GM12875 (cell line): ENCODE data around the gene GTF2H1.
A peak's percentile ranks its signal among the peaks of the same experiment; 100 is the strongest.

Experiments
- H3K4me3 ChIP-seq: one replicate; pipeline ENCODE4 v1.5.1; 2011; ENCODE audit warnings: low read depth, low read length, control low read depth
- TF ChIP-seq, protein P1 (sequence below): IDR thresholded peaks from 2 replicates; pipeline ENCODE4 v1.5.1; 2011; ENCODE audit warnings: low read depth, mild to moderate bottlenecking, control low read depth, inconsistent platforms, low read length, moderate library complexity, borderline replicate concordance; ENCODE audit not compliant: insufficient read depth

GTF2H1 gene

DNA sequence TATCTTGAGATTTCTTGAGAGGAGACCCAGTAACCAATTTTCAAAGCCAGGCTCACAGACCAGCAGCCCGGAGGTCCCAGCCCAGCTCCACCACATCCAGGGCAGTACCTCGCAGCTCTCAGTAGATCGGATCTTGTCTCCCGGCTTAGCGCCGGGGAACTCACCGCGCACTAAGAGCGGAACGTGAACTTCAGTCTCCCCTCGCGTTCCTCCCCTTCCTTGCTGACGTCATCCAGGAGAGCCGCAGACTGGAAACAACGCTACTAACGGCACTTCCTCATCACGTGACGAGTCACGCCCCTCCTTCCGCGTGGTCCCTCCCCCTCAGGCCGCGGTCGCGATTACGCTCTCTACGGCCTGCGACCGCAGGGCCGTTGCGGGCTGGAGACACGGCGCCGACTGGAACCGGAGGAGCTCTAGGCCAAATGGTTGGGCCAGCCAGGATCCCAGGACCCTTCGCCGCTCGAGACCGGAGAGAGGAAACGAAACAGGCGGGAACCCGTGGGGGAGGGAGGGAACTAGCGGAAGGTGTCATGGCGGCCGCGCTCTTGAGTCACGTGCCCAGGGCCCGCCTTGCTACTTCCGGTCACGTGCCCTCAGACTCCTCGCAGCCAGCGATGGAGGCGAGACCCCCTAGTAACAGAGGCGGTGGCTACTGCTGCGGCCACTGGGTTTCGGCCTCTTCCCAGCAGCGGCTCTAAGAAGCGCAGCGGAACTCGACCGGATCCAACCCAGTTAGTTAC, at the start of gene GTF2H1, which contains the start of gene HPS5:
Gene GTF2H1, plus strand, starts transcription at position 599 of the 743 bp plus-strand sequence. CDS start 10,508 bp downstream, outside the sequence.
Gene HPS5, minus strand, starts transcription at position 172 of the 743 bp plus-strand sequence. CDS start 4,282 bp downstream, outside the sequence.
- TF ChIP-seq, protein P1, sequence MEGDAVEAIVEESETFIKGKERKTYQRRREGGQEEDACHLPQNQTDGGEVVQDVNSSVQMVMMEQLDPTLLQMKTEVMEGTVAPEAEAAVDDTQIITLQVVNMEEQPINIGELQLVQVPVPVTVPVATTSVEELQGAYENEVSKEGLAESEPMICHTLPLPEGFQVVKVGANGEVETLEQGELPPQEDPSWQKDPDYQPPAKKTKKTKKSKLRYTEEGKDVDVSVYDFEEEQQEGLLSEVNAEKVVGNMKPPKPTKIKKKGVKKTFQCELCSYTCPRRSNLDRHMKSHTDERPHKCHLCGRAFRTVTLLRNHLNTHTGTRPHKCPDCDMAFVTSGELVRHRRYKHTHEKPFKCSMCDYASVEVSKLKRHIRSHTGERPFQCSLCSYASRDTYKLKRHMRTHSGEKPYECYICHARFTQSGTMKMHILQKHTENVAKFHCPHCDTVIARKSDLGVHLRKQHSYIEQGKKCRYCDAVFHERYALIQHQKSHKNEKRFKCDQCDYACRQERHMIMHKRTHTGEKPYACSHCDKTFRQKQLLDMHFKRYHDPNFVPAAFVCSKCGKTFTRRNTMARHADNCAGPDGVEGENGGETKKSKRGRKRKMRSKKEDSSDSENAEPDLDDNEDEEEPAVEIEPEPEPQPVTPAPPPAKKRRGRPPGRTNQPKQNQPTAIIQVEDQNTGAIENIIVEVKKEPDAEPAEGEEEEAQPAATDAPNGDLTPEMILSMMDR, result no peak
- peak within 1 kb of the TSS; percentile 78 for H3K4me3 ChIP-seq

DNA sequence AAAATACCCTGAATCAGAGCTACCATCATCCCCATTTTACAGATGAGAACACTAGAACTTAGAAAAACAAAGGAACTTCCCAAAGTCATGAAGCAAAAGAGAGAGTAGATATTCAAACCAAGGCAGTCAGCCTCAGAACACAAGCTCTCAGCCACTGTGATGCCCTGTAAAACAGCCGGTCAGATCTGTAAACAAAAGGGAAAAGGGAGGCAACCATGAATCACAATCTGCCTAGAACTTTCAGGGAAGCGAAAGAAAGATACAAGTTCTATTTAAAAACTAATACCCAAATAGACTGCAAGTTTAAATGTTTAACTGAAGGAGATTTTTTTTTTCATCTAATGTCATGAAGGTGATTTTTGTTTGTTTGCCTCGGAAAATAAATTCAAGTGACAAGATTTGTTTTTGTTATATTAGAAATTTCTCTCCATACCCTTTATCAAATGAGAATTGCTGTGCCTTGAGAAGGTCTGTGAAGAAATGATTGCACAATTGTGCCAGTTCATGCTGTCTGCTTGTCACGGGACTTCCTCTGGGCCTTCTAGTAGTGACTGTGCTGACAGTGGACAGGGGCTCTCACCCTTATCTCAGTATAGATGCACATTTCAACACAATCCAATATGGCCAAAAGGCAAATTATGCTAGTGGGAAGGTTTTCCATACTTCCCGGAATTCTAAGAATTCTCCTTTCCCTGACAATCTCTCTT, 44.6 kb upstream of the GTF2H1 start:
- H3K4me3 ChIP-seq, result no peak overlapping the region
- TF ChIP-seq, protein P1, result no peak

DNA sequence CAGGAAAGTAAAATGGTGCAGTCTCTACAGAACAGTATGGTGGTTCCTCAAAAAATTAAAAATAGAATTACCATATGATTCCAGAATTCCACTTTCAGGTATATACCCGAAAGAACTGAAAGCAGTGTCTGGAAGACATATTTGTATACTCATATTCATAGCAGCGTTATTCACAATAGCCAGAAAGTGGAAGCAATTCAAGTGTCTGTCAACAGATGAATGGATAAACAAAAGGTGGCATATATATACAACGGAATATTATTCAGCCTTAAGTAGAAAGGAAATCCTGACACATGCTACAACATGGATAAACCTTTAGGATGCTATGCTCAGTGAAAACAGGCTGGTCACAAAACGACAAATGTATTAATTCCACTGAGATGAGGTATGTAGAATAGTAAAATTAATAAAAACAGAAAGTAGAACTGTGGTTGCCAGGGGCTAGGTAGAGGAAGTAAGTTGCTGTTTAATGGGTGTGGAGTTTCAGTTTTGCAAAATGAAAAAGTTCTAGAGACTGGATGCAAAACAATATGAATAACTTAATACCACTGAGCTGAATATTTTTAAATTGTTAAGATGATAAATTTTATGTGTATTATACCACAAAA, 41.8 kb upstream of the GTF2H1 start:
- no peak overlapping the region for H3K4me3 ChIP-seq
- TF ChIP-seq, protein P1, result no peak

DNA sequence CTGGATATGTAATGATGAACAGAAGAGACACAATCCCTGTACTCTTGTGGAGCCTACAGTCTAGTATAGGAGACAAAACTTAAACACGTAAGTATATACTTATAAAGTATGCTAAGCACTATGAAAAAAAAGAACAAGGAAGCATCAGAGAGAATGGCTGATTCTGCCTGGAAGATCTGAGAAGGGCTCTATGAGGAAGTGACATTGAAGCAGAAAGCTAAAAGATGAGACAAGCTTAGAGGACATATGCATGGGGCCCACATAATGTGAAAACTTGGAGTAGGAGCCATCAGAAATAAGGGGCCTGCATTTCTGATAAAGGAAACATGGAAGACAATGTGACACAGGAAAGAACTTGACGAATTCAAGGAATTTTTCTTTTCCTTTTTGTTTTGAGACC, 39.7 kb upstream of the GTF2H1 start:
- TF ChIP-seq, protein P1, result no peak
- no peak overlapping the region for H3K4me3 ChIP-seq

DNA sequence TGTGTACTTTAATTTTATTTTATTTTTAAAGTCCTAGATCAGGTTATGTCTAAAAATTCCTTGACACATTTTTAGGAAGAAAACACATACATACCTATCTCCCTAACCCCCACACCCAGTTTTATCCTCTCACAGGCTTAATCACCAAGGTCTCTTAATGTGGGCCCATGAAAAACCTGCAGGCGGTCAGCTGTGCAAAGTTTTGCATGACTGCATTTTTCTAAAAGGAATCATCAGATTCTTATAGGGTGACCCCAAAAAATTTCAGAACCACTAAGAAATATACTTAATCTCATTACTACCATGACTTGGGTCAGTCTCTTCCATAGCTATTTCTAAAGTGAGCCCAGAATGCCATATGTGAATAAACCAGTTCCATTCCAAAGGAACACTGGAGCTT, 36.5 kb upstream of the GTF2H1 start:
- no peak overlapping the region for H3K4me3 ChIP-seq
- TF ChIP-seq, protein P1, result no peak

DNA sequence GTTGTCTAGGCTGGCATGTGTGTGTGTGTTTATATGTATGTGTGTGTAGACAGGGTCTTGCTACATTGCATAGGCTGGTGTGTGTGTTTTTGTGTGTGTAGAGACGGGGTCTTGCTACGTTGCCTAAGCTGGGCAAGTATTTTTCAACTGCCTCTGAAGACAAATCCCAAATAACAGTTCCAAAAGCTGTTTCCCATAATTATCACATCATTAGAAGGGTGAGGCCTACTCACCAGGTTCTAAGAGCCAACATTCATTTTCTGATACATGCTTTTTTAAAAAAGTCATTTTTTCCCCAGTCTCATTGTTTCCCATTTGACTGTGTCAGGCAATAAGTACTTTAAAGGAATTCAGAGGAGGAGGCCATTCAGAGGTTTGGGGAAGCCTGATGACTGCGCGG, 33.5 kb upstream of the GTF2H1 start:
- no peak overlapping the region for H3K4me3 ChIP-seq

More for the DNA sequence above, 33.5 kb upstream of the GTF2H1 start:
- TF ChIP-seq, protein P1, result no peak
